Thoracic aorta (tissue), 2 donors: Measurements from ENCODE around the gene TRAF4. TPM values are rescaled to one million over a fixed set of nuclear protein-coding genes. Genes with fewer than 3 reads are reported as not detected.
"Not testable (repeated sequence)": the region's sequence is repeated elsewhere in the genome, so short reads cannot be mapped to it uniquely, and the experiment has no call there.

ENCODE experiments used
- ATAC-seq: fragments of 150-250 bp; one replicate; pipeline ENCODE4 v1.8.0; 2017; ENCODE audit warnings: low read depth; ENCODE audit not compliant: insufficient number of reproducible peaks, low FRiP score
- DNase-seq: peaks from one replicate; pipeline ENCODE4 v3.0.0-alpha.2; 2020; ENCODE audit warnings: low spot score
- H3K27ac ChIP-seq, 2 donors: fragments of 200-600 bp; sonication (generic); 1 replicate in 1 of 2; 2 replicates in 1 of 2; pipeline ENCODE4 v1.5.1; 2016; ENCODE audit warnings: mild to moderate bottlenecking in 2 of 2, moderate library complexity in 2 of 2
- H3K27me3 ChIP-seq: fragments of 200-600 bp; sonication (generic); replicated peaks from 2 replicates; pipeline ENCODE4 v1.6.0; 2016; ENCODE audit warnings: mild to moderate bottlenecking; ENCODE audit not compliant: insufficient read depth
- H3K36me3 ChIP-seq: fragments of 200-600 bp; sonication (generic); one replicate; pipeline ENCODE4 v1.5.1; 2016
- H3K4me1 ChIP-seq, 2 donors: fragments of 200-600 bp; sonication (generic); 1 replicate in 1 of 2; 2 replicates in 1 of 2; pipeline versions ENCODE4 v1.5.1 to v1.6.0; 2016; ENCODE audit warnings: low read depth in 2 of 2, mild to moderate bottlenecking in 1 of 2; ENCODE audit not compliant: control insufficient read depth in 1 of 2
- H3K4me3 ChIP-seq: fragments of 200-600 bp; sonication (generic); 2 replicates; pipeline ENCODE4 v1.5.1; 2016; ENCODE audit warnings: mild to moderate bottlenecking
- H3K9me3 ChIP-seq: fragments of 200-600 bp; sonication (generic); 2 replicates; pipeline ENCODE4 v1.5.1; 2016
- total RNA-seq, 2 donors: library from RNA; depleted of rRNA; stranded (reverse); fragments of >200 nt; gene quantifications; one replicate each; pipeline versions ENCODE4 v1.1.0 to v1.2.3, GENCODE V29; 2016
- TF ChIP-seq, protein P1 (sequence below): fragments of 200-600 bp; sonication (generic); IDR thresholded peaks from one replicate; pipeline ENCODE4 v1.5.1; 2019; ENCODE audit warnings: antibody characterized with exemption

The TRAF4 gene
- total RNA-seq, 2 donors from 2014 or later, result 9.9 to 22.4 TPM

DNA sequence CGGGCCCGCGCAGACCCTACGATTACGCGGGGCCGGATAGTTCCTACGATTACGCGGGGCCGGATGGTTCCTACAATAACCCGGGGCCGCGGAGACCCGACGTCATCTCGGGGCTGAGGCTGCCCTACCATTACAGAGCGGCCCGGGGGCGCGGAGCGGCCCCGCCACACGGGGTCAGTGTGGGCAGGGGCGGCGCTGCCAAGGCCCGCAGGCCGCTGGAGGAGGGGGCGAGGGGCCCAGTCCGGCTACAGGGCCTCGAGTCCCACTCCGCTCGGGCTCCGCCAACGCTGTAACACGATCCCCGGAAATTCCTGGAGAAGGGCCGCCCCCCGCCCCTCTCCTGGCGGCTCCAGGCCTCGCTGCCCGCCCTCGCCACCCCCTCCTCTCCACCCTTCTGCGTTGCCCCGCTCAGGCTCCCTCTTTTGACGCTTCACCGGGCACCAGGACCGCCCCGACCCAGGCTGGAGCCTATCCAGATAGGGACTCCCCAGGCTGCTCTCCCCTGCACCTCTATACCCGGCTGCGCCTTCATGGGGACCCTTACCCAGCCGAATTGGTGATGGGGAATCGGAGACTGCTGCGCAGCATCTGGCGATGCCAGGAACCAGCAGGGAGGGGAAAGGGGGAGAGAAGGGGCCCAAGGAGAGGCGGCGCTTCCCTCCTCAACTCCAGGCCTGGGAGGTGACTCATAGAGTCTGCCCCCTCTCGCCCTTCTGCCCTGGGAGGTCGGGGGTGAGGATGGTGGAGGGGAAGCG, 26.1 kb upstream of the TRAF4 start, which contains the start of gene RAB34:
Gene RAB34 (minus strand): TSS at position 291 of the 755 bp plus-strand sequence. CDS start 602 bp downstream, outside the sequence.
- peaks cover 29 to 53% of the 10 kb centered on the region in 2 donors for H3K4me1 ChIP-seq
- ATAC-seq (peak; percentile 5), DNase-seq (peak; percentile 47)
- H3K27ac ChIP-seq, result peak within 1 kb of the TSS; percentile 94 to 98
- H3K9me3 ChIP-seq, result no peaks in the 10 kb centered on the region
- peaks cover 30% of the 10 kb centered on the region for H3K36me3 ChIP-seq
- no peaks in the 10 kb centered on the region for H3K27me3 ChIP-seq
- TF ChIP-seq, protein P1, sequence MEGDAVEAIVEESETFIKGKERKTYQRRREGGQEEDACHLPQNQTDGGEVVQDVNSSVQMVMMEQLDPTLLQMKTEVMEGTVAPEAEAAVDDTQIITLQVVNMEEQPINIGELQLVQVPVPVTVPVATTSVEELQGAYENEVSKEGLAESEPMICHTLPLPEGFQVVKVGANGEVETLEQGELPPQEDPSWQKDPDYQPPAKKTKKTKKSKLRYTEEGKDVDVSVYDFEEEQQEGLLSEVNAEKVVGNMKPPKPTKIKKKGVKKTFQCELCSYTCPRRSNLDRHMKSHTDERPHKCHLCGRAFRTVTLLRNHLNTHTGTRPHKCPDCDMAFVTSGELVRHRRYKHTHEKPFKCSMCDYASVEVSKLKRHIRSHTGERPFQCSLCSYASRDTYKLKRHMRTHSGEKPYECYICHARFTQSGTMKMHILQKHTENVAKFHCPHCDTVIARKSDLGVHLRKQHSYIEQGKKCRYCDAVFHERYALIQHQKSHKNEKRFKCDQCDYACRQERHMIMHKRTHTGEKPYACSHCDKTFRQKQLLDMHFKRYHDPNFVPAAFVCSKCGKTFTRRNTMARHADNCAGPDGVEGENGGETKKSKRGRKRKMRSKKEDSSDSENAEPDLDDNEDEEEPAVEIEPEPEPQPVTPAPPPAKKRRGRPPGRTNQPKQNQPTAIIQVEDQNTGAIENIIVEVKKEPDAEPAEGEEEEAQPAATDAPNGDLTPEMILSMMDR, result peak; percentile 19
- H3K4me3 ChIP-seq, result peak within 1 kb of the TSS; percentile 80

DNA sequence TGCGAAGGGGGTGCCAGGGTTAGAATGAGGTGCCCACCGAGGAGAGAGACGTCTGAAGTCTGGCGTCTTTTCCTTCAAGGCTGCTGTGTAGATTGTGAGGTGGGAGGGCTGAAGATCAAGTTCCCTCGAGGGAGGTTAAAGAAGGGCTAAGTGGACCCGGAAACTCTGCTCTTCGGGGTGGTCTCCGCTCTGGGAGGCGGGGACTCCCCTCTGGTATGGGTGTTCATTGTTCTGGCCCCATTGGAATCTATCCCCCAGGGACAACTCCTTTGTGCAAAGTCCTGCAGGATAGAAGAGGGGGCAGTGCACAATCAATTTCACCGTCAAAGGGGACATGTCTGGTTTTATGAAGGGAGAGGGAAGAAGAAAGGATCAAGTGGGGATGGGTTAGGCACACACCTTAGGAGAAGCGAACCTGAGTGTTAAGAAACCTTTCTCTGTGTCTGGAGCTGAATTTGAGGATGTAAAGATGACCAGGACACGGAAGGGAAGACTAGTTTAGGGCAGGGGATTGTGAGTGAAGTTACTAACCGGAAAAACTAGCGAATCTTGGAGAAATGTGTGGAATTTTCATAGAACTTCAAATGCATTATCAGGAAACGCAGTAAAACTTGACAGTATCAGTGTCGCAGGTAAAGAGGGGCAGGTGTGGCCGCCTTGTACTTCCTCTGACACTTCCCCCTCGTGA, 25.3 kb upstream of the TRAF4 start:
- TF ChIP-seq, protein P1, result no peak
- Histone ChIP-seq H3K9me3 (no peaks in the 10 kb centered on the region), H3K4me1 (peaks cover 29 to 56% of the 10 kb centered on the region in 2 donors), H3K27ac (peak overlapping the region; percentile 94 to 98), H3K27me3 (no peaks in the 10 kb centered on the region), H3K4me3 (peak overlapping the region; percentile 80), H3K36me3 (peaks cover 37% of the 10 kb centered on the region)
- ATAC-seq (no peak), DNase-seq (no peak)

DNA sequence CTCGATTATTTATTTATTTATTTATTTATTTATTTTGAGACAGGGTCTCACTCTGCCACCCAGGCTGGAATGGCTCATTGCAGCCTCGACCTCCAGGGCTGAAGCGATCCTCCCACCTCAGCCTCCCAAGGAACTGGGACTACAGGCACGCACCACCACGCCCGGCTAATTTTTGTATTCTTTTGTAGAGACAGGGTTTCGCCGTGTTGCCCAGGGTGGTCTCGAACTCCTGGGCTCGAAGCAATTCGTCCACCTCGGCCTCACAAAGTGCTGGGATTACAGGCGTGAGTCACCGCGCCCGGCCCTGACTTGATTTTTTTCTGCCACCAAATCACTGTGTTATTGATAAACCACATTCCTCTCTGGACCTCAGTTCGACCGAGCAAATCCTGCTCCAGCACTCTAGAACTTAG, 24.8 kb upstream of the TRAF4 start:
- Histone ChIP-seq H3K27ac (peak overlapping the region; percentile 94 to 98), H3K4me1 (peaks cover 29 to 56% of the 10 kb centered on the region in 2 donors), H3K27me3 (no peaks in the 10 kb centered on the region), H3K4me3 (peak overlapping the region; percentile 80), H3K9me3 (no peaks in the 10 kb centered on the region), H3K36me3 (peaks cover 39% of the 10 kb centered on the region)
- DNase-seq, result no peak
- TF ChIP-seq, protein P1, result no peak
- no peak for ATAC-seq

DNA sequence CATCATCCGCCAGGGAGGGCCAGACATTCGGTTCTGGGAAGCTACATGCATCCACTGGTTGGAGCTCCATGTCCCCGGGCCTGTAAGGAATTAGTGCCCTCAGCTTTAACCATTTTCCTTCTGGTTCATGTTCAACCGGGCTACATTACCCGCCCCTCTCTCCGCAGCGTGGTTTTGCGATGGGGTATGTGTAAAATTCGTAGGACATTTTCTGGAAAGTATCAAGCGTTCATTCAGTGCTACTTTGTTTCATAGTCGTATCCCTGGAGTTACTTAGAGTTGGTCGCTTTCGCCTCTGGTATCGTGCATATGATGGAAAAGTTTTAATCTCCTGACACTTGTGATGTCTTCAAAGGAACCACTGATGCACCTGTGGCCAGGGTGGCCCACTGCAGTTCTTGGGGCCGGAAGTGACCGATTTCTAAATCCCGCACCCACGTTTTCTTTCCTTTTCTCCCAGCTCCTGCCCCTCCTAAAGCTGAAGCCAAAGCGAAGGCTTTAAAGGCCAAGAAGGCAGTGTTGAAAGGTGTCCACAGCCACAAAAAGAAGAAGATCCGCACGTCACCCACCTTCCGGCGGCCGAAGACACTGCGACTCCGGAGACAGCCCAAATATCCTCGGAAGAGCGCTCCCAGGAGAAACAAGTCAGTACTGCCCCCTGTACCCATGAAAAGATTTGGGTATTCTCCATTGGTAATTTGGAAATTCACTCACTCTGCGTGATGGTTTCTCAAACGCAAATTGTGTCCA, 23.4 kb upstream of the TRAF4 start:
- ATAC-seq (no peak), DNase-seq (no peak)
- TF ChIP-seq, protein P1, result no peak
- Histone ChIP-seq H3K4me1 (peaks cover 32 to 59% of the 10 kb centered on the region in 2 donors), H3K27ac (peak overlapping the region; percentile 94 to 98), H3K36me3 (peaks cover 34% of the 10 kb centered on the region), H3K27me3 (no peaks in the 10 kb centered on the region), H3K9me3 (no peaks in the 10 kb centered on the region), H3K4me3 (peak overlapping the region; percentile 80)

DNA sequence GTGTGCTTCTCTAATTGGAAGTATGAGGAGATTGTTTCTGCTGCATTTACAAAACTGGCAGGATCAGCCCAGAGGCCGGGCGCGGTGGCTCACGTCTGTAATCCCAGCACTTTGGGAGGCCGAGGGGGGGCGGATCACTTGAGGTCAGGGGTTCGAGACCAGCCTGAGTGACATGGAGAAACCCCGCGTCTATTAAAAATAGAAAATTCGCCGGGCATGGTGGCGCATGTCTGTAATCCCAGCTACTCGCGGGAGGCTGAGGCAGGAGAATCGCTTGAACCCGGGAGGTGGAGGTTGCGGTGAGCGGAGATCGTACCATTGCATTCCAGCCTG, 22.8 kb upstream of the TRAF4 start:
- H3K4me3 ChIP-seq, result peak overlapping the region; percentile 80
- not testable (repeated sequence) for H3K27ac ChIP-seq, H3K27me3 ChIP-seq, H3K9me3 ChIP-seq, ATAC-seq, DNase-seq
- peaks cover 29% of the 10 kb centered on the region for H3K36me3 ChIP-seq
- peaks cover 34 to 59% of the 10 kb centered on the region in 2 donors for H3K4me1 ChIP-seq
